ENCODE data around the gene PPID. TPM values are rescaled to one million over a fixed set of nuclear protein-coding genes. Genes with fewer than 3 reads are reported as not detected.
A peak's percentile ranks its signal among the peaks of the same experiment; 100 is the strongest.

PPID gene
- total and polyA plus RNA-seq, 2 of the 13 experiments (the other 11 are each of a cell fraction or from before 2014, with no cell fraction given): 15.4 to 63.4 TPM

DNA sequence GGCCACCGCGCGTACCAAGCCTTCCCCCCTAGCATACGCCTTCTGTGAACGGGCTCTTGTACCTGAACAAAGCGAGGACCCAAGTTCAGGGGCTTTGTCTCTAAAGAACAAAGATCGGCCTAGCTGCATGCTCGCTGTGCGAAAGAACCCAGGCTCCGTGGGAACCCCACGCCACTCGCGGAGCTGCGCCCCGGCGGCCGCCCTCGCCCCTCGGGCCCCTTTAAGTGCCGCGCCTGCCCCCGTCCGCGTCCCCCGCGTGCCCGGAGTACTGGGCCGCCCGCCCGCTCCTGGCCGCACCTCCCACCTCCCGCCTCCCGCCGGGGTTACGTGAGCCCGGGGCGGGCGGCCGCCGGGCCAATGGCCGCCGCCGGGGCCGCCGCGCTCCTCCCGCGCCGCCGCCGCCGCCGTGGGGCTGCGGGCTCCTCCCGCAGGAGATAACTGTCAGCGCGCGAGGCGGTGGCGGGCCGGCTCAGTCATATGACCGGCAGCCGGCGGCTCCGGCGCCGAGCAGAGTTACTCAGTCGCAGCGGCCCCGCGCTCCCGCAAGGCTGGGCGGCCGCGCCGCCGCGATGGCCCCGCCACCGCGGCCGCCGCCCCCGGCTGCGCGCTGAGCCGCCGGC is 45.5 kb upstream of the PPID start, which contains the start of gene FNIP2 (continued):
- TF ChIP-seq, protein P1, sequence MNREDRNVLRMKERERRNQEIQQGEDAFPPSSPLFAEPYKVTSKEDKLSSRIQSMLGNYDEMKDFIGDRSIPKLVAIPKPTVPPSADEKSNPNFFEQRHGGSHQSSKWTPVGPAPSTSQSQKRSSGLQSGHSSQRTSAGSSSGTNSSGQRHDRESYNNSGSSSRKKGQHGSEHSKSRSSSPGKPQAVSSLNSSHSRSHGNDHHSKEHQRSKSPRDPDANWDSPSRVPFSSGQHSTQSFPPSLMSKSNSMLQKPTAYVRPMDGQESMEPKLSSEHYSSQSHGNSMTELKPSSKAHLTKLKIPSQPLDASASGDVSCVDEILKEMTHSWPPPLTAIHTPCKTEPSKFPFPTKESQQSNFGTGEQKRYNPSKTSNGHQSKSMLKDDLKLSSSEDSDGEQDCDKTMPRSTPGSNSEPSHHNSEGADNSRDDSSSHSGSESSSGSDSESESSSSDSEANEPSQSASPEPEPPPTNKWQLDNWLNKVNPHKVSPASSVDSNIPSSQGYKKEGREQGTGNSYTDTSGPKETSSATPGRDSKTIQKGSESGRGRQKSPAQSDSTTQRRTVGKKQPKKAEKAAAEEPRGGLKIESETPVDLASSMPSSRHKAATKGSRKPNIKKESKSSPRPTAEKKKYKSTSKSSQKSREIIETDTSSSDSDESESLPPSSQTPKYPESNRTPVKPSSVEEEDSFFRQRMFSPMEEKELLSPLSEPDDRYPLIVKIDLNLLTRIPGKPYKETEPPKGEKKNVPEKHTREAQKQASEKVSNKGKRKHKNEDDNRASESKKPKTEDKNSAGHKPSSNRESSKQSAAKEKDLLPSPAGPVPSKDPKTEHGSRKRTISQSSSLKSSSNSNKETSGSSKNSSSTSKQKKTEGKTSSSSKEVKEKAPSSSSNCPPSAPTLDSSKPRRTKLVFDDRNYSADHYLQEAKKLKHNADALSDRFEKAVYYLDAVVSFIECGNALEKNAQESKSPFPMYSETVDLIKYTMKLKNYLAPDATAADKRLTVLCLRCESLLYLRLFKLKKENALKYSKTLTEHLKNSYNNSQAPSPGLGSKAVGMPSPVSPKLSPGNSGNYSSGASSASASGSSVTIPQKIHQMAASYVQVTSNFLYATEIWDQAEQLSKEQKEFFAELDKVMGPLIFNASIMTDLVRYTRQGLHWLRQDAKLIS (CRISPR knock-in tag; IDR thresholded peaks at IDR 0.05): 0 out of 2 replicates have a peak, but pooled peaks have one; percentile 49
- TF ChIP-seq ZNF512B (CRISPR knock-in tag; IDR thresholded peaks at IDR 0.05; ENCODE audit: borderline replicate concordance) (no peak), SIX4 (CRISPR knock-in tag; IDR thresholded peaks at IDR 0.05) (no peak), ZFP62 (CRISPR knock-in tag; IDR thresholded peaks at IDR 0.05) (no peak), ZNF577 (CRISPR knock-in tag; IDR thresholded peaks at IDR 0.05; ENCODE audit: borderline replicate concordance, low read depth) (no peak), ZNF44 (CRISPR knock-in tag; IDR thresholded peaks at IDR 0.05) (no peak), NFRKB (IDR thresholded peaks at IDR 0.05) (no peak), ZNF7 (CRISPR knock-in tag; IDR thresholded peaks at IDR 0.05) (no peak), SYNCRIP (IDR thresholded peaks at IDR 0.05; ENCODE audit: insufficient read depth, low read depth, low read length) (no peak), ZNF619 (CRISPR knock-in tag; IDR thresholded peaks at IDR 0.05) (no peak; the same call in 1 of the 2 replicates), ZEB1 (IDR thresholded peaks at IDR 0.05; ENCODE audit: insufficient replicate concordance, low read depth) (no peak), ZNF12 (CRISPR knock-in tag; IDR thresholded peaks at IDR 0.05) (no peak), HIC2 (CRISPR knock-in tag; IDR thresholded peaks at IDR 0.05; ENCODE audit: low read depth) (no peak), SKI (IDR thresholded peaks at IDR 0.05; ENCODE audit: partially characterized antibody) (peak; percentile 18), ZNF33B (CRISPR knock-in tag; IDR thresholded peaks at IDR 0.05) (no peak), DMTF1 (CRISPR knock-in tag; IDR thresholded peaks at IDR 0.05) (no peak), CBX5 (CRISPR knock-in tag; IDR thresholded peaks at IDR 0.05; ENCODE audit: borderline replicate concordance) (no peak), ZFY (CRISPR knock-in tag; IDR thresholded peaks at IDR 0.05) (peak; percentile 77), NCOA2 (CRISPR knock-in tag; IDR thresholded peaks at IDR 0.05) (no peak)
- TF ChIP-seq, protein P2, sequence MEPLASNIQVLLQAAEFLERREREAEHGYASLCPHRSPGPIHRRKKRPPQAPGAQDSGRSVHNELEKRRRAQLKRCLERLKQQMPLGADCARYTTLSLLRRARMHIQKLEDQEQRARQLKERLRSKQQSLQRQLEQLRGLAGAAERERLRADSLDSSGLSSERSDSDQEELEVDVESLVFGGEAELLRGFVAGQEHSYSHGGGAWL (CRISPR knock-in tag; IDR thresholded peaks at IDR 0.05): no peak

Measured in HepG2 (cell line).